CD8-positive, alpha-beta memory T cell (primary cell): ENCODE data around the gene MISP. TPM values are rescaled to one million over a fixed set of nuclear protein-coding genes. Genes with fewer than 3 reads are reported as not detected.
A peak's percentile ranks its signal among the peaks of the same experiment; 100 is the strongest.

Experiments used
- CTCF ChIA-PET: fragments of 350-600 bp; sonication (Branson Sonifier 250); formaldehyde crosslinking; loops from one replicate; lab custom pipeline; 2021; ENCODE audit warnings: antibody characterized with exemption; lab: Charles Lee
- POLR2A ChIA-PET: fragments of 350-600 bp; sonication (Branson Sonifier 250); formaldehyde crosslinking; loops from one replicate; lab custom pipeline; 2021; ENCODE audit warnings: antibody characterized with exemption; lab: Charles Lee
- DNase-seq, 5 donors: peaks; one replicate each; pipeline versions ENCODE4 v3.0.0 to v3.0.0-alpha.2; 2020 to 2022; ENCODE audit warnings: mixed read lengths in 1 of 5
- H3K27ac ChIP-seq: one replicate; pipeline ENCODE4 v1.7.0; 2013; ENCODE audit warnings: low read depth, mild to moderate bottlenecking, low read length, moderate library complexity
- H3K27me3 ChIP-seq: 2 replicates; pipeline ENCODE4 v1.7.0; 2013; ENCODE audit warnings: low read length, mild to moderate bottlenecking; ENCODE audit not compliant: insufficient read depth, poor library complexity, severe bottlenecking
- H3K36me3 ChIP-seq: 2 replicates; pipeline ENCODE4 v1.7.0; 2013; ENCODE audit warnings: mild to moderate bottlenecking, low read length, moderate library complexity; ENCODE audit not compliant: insufficient read depth
- H3K4me1 ChIP-seq: 2 replicates; pipeline ENCODE4 v1.7.0; 2013; ENCODE audit warnings: mild to moderate bottlenecking, low read length, moderate library complexity; ENCODE audit not compliant: insufficient read depth
- H3K4me3 ChIP-seq: 2 replicates; pipeline ENCODE4 v1.7.0; 2013; ENCODE audit warnings: mild to moderate bottlenecking, low read length
- H3K9me3 ChIP-seq: 2 replicates; pipeline ENCODE4 v1.7.0; 2013; ENCODE audit warnings: mild to moderate bottlenecking, low read length
- H3K27ac Mint-ChIP-seq, 8 donors: one replicate each; pipeline ENCODE4 v1.8.0; 2020 to 2021; ENCODE audit warnings: mixed read lengths in 8 of 8, mild to moderate bottlenecking in 6 of 8, inconsistent platforms in 3 of 8, moderate library complexity in 3 of 8
- H3K27me3 Mint-ChIP-seq, 2 donors: one replicate each; pipeline ENCODE4 v1.8.0; 2020 to 2021; ENCODE audit warnings: mixed read lengths in 2 of 2, mild to moderate bottlenecking in 1 of 2, moderate library complexity in 1 of 2
- H3K36me3 Mint-ChIP-seq, 3 donors: one replicate each; pipeline ENCODE4 v1.8.0; 2020 to 2021; ENCODE audit warnings: mixed read lengths in 3 of 3, inconsistent platforms in 1 of 3, mild to moderate bottlenecking in 1 of 3
- H3K4me1 Mint-ChIP-seq, 3 donors: one replicate each; pipeline ENCODE4 v1.8.0; 2020 to 2021; ENCODE audit warnings: mixed read lengths in 3 of 3, inconsistent platforms in 1 of 3, mild to moderate bottlenecking in 1 of 3
- H3K4me3 Mint-ChIP-seq, 7 donors: one replicate each; pipeline ENCODE4 v1.8.0; 2020 to 2021; ENCODE audit warnings: mixed read lengths in 7 of 7, mild to moderate bottlenecking in 6 of 7, moderate library complexity in 4 of 7, inconsistent platforms in 2 of 7
- H3K9me3 Mint-ChIP-seq, 5 donors: one replicate each; pipeline ENCODE4 v1.8.0; 2020 to 2022; ENCODE audit warnings: mixed read lengths in 5 of 5, mild to moderate bottlenecking in 3 of 5, moderate library complexity in 2 of 5, inconsistent platforms in 1 of 5
- polyA plus RNA-seq: library from polyadenylated mRNA; unstranded; fragments of 300-500 nt; fragmentation: Illumina TruSeq; gene quantifications from one replicate; pipeline ENCODE4 v1.2.3, GENCODE V29; 2021
- total RNA-seq, 2 experiments: library from RNA; stranded (reverse); gene quantifications; one replicate each; pipeline ENCODE4 v1.2.3, GENCODE V29; 2021

MISP gene
- total and polyA plus RNA-seq, 3 experiments from 2014 or later: not detected

GRCh38 chr19:808423-808775, 57.5 kb downstream of the MISP start:
- Histone ChIP-seq H3K27me3 (no peaks in the 10 kb centered on the region), H3K36me3 (peaks cover 56% of the 10 kb centered on the region), H3K27ac (no peak overlapping the region), H3K4me3 (no peak overlapping the region), H3K9me3 (no peaks in the 10 kb centered on the region), H3K4me1 (peaks cover 4% of the 10 kb centered on the region)
- Mint-ChIP-seq H3K27ac (no peak overlapping the region), H3K4me1 (peaks cover 12 to 17% (median 14%) of the 10 kb centered on the region in 3 donors), H3K4me3 (no peak overlapping the region), H3K27me3 (peaks cover 0 to 8% of the 10 kb centered on the region in 2 donors), H3K36me3 (peaks cover 7 to 68% (median 7%) of the 10 kb centered on the region in 3 donors), H3K9me3 (no peaks in the 10 kb centered on the region)
- DNase-seq: no peak
- POLR2A ChIA-PET: no interaction called here
- CTCF ChIA-PET: no interaction called here

- H3K4me3 ChIP-seq: no peak overlapping the region
- H3K27ac ChIP-seq: no peak overlapping the region
- no peaks in the 10 kb centered on the region for H3K9me3 ChIP-seq
- no peaks in the 10 kb centered on the region for H3K9me3 Mint-ChIP-seq
- DNase-seq: no peak
- H3K4me1 ChIP-seq: no peaks in the 10 kb centered on the region
- peaks cover 7 to 65% (median 7%) of the 10 kb centered on the region in 3 donors for H3K36me3 Mint-ChIP-seq
- ChIA-PET POLR2A (no interaction called here), CTCF (interaction anchor here (0.6 to 1.0 kb wide), 2 partner anchors 13 to 46 kb away, joined by 3 to 4 read pairs; partner anchors contain the start of gene PTBP1)
- H3K27me3 ChIP-seq: no peaks in the 10 kb centered on the region
- H3K4me1 Mint-ChIP-seq: peaks cover 7 to 9% (median 8%) of the 10 kb centered on the region in 3 donors
- peaks cover 0 to 8% of the 10 kb centered on the region in 2 donors for H3K27me3 Mint-ChIP-seq
- H3K27ac Mint-ChIP-seq: peak overlapping the region in 1 of 8 donors; percentile 36
- peaks cover 39% of the 10 kb centered on the region for H3K36me3 ChIP-seq
- no peak overlapping the region for H3K4me3 Mint-ChIP-seq
Measured at GRCh38 chr19:810077-810855, 59.4 kb downstream of the MISP start.

- no peak overlapping the region for H3K4me3 ChIP-seq
- H3K9me3 Mint-ChIP-seq: no peaks in the 10 kb centered on the region
- peaks cover 34% of the 10 kb centered on the region for H3K36me3 ChIP-seq
- ChIA-PET CTCF (no interaction called here), POLR2A (no interaction called here)
- H3K27me3 Mint-ChIP-seq: peaks cover 0 to 8% of the 10 kb centered on the region in 2 donors
- H3K27ac ChIP-seq: no peak overlapping the region
- H3K27ac Mint-ChIP-seq: no peak overlapping the region
- no peaks in the 10 kb centered on the region for H3K27me3 ChIP-seq
- no peak overlapping the region for H3K4me3 Mint-ChIP-seq
- H3K9me3 ChIP-seq: no peaks in the 10 kb centered on the region
- H3K36me3 Mint-ChIP-seq: peaks cover 7 to 63% (median 7%) of the 10 kb centered on the region in 3 donors
- H3K4me1 Mint-ChIP-seq: peaks cover 7 to 9% (median 8%) of the 10 kb centered on the region in 3 donors
- DNase-seq: no peak
- H3K4me1 ChIP-seq: no peaks in the 10 kb centered on the region
Measured at GRCh38 chr19:810883-811489, 60.1 kb downstream of the MISP start.

- Mint-ChIP-seq H3K4me3 (peak overlapping the region in 1 of 7 donors; percentile 32), H3K9me3 (no peaks in the 10 kb centered on the region), H3K27ac (no peak overlapping the region), H3K36me3 (peaks cover 7 to 64% (median 10%) of the 10 kb centered on the region in 3 donors), H3K4me1 (peaks cover 7 to 9% (median 8%) of the 10 kb centered on the region in 3 donors), H3K27me3 (peaks cover 0 to 8% of the 10 kb centered on the region in 2 donors)
- no peaks in the 10 kb centered on the region for H3K4me1 ChIP-seq
- H3K27ac ChIP-seq: no peak overlapping the region
- no peaks in the 10 kb centered on the region for H3K9me3 ChIP-seq
- no peak for DNase-seq
- CTCF ChIA-PET: no interaction called here
- H3K27me3 ChIP-seq: no peaks in the 10 kb centered on the region
- H3K36me3 ChIP-seq: peaks cover 31% of the 10 kb centered on the region
- H3K4me3 ChIP-seq: no peak overlapping the region
- POLR2A ChIA-PET: no interaction called here
Measured at GRCh38 chr19:811506-812048, 60.7 kb downstream of the MISP start.

- H3K36me3 ChIP-seq: peaks cover 25% of the 10 kb centered on the region
- no peak for DNase-seq
- peaks cover 0 to 8% of the 10 kb centered on the region in 2 donors for H3K27me3 Mint-ChIP-seq
- ChIA-PET POLR2A (no interaction called here), CTCF (no interaction called here)
- H3K9me3 ChIP-seq: no peaks in the 10 kb centered on the region
- peak overlapping the region in 1 of 7 donors; percentile 32 for H3K4me3 Mint-ChIP-seq
- no peaks in the 10 kb centered on the region for H3K27me3 ChIP-seq
- no peak overlapping the region for H3K27ac Mint-ChIP-seq
- H3K4me3 ChIP-seq: no peak overlapping the region
- H3K27ac ChIP-seq: no peak overlapping the region
- peaks cover 7 to 57% (median 11%) of the 10 kb centered on the region in 3 donors for H3K36me3 Mint-ChIP-seq
- peaks cover 7 to 8% (median 7%) of the 10 kb centered on the region in 3 donors for H3K4me1 Mint-ChIP-seq
- no peaks in the 10 kb centered on the region for H3K9me3 Mint-ChIP-seq
- no peaks in the 10 kb centered on the region for H3K4me1 ChIP-seq
Measured at GRCh38 chr19:812049-812746, 61.3 kb downstream of the MISP start.

GRCh38 chr19:812747-813218, 61.9 kb downstream of the MISP start:
- Histone ChIP-seq H3K4me3 (no peak overlapping the region), H3K9me3 (no peaks in the 10 kb centered on the region), H3K4me1 (no peaks in the 10 kb centered on the region), H3K27ac (no peak overlapping the region), H3K27me3 (no peaks in the 10 kb centered on the region), H3K36me3 (peaks cover 19% of the 10 kb centered on the region)
- DNase-seq: no peak
- Mint-ChIP-seq H3K36me3 (peaks cover 3 to 52% (median 5%) of the 10 kb centered on the region in 3 donors), H3K27ac (no peak overlapping the region), H3K9me3 (no peaks in the 10 kb centered on the region), H3K4me3 (no peak overlapping the region), H3K27me3 (peaks cover 0 to 2% of the 10 kb centered on the region in 2 donors), H3K4me1 (peaks cover 1 to 2% (median 1%) of the 10 kb centered on the region in 3 donors)
- ChIA-PET CTCF (no interaction called here), POLR2A (interaction anchor here (0.7 kb wide), 1 partner anchor 632 kb away, joined by 4 read pairs; no protein-coding TSS in a partner anchor)

GRCh38 chr19:813219-814151, 62.6 kb downstream of the MISP start:
- no peak overlapping the region for H3K4me3 ChIP-seq
- DNase-seq: no peak
- H3K36me3 ChIP-seq: peaks cover 15% of the 10 kb centered on the region
- no peaks in the 10 kb centered on the region for H3K27me3 ChIP-seq
- POLR2A ChIA-PET: interaction anchor here (0.7 kb wide), 1 partner anchor 631 kb away, joined by 4 read pairs; no protein-coding TSS in a partner anchor
- Mint-ChIP-seq H3K4me3 (no peak overlapping the region), H3K27me3 (no peaks in the 10 kb centered on the region), H3K36me3 (peaks cover 3 to 47% (median 4%) of the 10 kb centered on the region in 3 donors), H3K9me3 (no peaks in the 10 kb centered on the region), H3K4me1 (no peaks in the 10 kb centered on the region), H3K27ac (peak overlapping the region in 2 of 8 donors; percentile 17 to 27)
- no peak overlapping the region for H3K27ac ChIP-seq
- no peaks in the 10 kb centered on the region for H3K4me1 ChIP-seq
- CTCF ChIA-PET: no interaction called here
- H3K9me3 ChIP-seq: no peaks in the 10 kb centered on the region
